HG02840 (cell line): ENCODE data around the gene SLC9A3.

Experiments used
- ATAC-seq: cut with Tn5 transposase; IDR thresholded peaks from one replicate; pipeline ENCODE4 v1.9.1; 2021; ENCODE audit warnings: mild to moderate bottlenecking, moderate library complexity, moderate number of reproducible peaks; ENCODE audit not compliant: unreplicated experiment, low FRiP score

SLC9A3 gene

DNA sequence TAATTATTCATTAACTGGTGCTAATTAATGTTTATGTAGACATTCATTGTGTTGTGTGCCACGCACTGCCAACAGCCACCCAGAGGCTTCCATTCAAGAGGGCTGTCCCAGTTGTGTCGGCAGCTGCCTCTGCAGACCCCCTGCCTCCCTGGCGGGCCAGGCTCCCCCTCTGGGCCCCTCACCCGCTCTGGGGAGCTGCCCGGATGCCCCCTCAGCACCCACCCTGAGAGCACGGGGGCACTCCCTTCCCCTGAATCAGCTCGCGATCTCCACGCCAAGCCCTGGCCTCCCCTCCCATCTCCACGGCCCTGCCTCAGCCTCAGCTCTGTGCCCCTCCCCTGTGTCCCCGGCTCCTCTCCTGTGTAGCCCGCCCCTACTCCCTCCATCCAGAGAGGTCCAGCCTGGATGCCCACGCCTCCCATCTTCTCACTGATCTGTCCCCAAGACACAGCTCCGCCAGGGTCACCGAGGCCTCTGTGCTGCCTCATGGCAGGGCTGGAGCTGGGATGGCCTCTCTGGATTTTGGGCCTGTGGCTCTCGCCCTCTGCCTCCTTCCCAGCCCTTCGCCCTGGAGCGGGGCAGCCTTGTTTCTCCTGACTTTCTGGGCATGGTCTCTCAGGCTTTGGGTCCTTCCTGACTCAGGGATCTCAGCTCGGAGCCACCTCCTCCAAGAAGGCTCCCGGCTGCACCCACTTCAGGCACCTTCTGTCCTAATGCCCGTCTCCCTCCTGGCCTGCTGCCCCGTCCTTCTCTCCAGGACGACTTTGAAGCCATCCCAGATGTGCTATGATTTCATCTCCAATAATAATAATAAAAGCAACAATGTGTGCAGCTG, 16.0 kb upstream of the SLC9A3 start:
- no peak for ATAC-seq

DNA sequence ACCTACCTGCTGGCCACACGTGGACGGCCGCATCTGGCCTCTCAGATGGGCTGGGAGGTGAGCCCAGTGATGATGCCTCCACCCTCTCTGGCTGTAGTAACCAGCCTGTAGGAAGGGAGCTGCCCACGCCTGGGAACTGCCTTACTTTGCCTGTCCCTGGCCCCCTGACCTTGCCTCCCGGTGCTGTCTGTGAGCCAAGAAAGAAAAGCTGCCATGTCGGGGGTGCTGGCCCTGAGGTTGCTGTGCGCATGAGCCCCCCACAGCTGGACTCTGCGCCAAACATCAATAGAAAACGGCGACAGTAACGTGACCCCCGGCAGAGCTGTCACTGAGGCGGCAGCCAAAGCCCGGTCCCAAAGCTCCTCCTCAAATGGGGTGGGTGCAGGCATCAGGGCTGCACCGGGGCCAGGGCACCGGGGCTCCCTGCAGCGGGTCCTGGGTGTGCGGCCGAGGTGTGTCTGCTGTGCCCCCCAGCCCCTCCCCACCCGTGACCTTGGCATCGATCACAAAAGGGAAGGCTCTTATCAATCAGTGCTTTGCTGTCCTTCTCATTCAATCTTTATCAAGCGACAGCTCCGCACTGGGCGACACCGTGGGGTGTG, 15.3 kb upstream of the SLC9A3 start:
- no peak for ATAC-seq

DNA sequence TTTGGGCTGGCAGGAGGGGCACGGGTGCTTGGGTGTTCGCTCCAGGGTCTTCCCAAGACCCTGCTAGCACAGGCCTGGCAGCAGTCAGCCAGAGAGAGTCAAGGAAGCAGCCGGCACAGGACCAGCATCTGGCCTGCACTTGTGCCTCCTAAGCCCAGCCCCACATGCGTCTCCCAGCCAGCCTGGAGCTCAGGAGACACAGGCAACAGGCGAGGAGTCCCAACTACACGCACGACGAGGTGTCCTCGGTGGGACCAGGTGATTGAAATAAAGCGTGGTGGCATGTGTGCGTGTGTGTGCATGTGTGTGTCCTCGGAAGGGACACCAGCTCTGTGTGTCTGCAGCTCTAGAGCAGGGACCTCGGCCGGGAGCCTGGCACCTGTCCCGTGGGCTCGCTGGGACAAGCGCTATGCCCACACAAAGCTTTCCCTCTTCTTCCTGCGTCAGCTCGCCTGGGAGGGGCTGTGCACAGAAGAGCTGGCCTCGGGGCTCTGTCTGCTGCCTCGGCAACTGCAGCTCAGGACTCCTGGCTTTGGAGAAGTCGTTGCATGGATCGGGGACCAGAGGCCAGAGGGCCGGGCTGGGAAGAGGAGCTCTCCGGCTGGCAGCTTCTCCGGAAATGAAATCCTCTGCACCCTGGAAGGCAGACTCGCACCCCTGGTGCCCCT, 14.7 kb upstream of the SLC9A3 start:
- no peak for ATAC-seq

DNA sequence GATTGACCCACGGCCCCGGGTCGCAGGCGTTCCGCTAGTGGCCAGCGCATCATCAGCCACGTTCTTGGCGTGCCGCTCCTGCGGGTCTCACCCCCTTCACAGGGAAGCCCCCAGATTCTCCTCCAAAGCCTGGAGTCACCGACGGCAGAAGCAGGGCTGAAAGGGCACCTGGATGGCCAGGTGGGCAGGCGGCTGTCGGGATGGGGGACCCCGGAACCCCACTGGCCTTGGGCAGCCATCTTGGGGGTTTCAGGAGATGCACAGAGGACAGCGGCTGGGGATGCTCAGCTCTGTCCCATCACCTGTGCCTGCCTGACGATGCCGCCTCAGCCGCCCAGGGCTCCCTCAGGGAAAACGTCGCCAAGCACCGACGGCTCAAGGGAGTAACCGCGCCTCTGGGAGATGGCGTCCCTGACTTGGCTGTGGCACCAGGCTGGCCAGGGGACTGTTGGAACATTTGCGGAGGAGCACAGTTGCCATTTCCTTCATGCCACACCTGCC, 14.1 kb upstream of the SLC9A3 start:
- no peak for ATAC-seq

DNA sequence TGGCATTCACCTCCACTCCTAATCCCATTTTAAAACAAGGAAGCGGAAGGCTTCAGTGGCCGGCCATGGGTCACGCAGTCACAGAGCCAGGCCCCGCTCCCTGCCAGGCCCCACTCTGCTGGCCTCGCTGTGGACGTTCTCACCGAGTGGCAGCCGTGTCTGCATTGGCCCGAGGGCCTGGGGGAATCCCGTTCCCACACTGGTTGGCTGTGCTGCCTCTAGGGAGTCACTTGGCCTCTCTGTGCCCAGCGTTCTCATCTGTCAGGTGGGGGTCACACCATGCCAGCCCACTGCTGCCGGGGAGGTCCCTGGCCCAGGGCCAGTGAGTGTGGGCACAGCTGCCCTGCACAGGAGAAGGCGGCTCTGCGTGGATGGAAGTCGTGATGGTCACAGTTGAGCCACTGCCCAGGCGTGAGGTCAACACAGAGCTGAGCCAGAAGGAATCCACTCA, 13.4 kb upstream of the SLC9A3 start:
- ATAC-seq: no peak

DNA sequence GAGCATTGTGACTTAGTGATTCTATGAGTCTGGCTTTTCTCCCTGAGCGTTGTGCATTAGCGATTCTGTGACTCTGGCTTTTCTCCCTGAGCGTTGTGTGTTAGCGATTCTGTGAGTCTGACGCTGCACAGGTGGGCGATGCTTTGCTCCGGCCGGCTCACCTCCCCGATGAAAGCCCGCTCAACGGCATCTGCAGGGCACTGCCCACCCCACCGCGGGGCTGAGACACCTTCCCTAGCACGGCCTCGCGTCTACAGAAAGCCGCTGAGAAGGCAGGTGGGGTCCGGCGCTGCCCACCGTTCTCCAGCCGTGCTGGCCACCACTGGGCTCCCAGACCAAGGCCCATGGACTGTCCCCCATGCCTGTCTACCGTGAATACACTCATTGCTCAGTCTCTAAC, 12.8 kb upstream of the SLC9A3 start:
- no peak for ATAC-seq

DNA sequence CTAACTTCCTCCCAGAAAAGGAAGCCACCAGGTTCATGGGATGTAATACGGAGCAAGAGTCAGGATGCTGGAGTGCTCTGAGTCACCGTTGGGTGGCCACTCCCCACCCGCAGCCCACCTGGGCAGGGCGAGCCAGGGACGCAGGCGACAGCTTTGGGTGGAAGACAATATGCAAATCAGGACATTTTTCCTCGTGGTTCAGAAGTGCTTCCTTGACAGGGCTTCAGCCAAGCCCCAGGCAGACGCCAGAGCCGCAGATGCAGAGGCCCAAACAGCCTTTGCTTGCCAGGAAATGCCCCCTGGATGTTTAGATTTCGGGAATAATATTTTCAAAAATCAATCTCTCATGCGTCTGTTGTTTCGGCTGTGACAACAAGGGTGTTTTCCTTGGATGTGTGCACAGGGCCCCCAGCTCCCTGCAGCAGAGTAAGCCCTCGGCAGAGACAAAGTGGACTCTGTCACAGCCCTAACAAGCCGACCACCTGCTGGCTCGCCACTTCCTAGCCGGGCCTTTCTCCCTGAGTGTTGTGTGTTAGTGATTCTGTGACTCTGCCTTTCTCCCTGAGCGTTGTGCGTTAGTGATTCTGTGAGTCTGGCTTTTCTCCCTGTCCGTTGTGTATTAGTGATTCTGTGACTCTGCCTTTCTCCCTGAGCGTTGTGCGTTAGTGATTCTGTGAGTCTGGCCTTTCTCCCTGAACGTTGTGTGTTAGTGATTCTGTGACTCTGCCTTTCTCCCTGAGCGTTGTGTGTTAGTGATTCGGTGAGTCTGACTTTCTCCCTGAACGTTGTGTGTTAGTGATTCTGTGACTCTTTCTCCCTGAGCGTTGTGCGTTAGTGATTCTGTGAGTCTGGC, 11.8 kb upstream of the SLC9A3 start:
- ATAC-seq: no peak

DNA sequence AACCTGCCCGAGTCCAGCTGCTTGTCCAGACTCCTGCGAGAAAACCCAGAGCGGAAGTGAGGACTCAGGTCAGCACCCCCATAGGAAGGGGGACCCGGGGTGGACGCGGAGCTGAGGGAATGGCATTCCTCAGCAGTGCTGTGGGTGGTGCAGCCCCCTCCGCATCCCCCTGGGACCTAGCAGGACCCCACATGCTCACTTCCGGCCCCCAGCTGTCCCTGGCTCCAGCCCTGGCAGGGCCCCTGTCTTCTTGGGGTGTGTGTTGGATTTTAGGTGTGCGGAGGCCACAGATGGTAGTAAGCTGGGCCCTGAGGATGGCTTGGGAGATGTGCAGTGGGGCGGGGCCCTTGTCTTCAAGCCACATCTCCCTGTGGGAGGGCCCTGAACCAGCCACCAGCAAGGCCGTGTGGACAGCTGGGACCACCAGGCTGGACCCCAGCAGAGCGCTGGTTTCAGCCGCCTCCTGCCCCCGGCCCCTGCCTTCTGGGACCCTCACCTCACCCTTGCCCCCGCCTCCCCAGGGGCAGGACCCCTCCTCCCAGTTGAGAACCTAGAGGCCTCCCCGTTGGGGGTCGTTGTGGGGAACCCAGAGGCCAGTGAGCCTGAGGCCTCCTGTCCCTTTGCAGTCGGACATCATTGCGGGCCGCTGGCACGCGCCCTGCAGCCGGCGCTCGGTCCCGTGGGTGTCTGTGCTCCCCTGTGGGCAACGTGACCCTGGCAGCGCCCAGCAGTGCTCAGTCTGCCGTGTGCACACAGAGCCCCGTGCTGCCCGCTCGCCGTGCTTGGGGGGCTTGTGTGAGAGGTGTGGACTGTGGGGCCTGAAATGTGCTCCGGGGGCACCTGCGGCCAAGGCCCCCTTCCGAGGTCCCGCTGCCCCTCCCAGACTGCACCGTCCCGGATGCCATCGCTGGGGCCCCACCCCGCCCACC, 10.8 kb upstream of the SLC9A3 start:
- no peak for ATAC-seq

DNA sequence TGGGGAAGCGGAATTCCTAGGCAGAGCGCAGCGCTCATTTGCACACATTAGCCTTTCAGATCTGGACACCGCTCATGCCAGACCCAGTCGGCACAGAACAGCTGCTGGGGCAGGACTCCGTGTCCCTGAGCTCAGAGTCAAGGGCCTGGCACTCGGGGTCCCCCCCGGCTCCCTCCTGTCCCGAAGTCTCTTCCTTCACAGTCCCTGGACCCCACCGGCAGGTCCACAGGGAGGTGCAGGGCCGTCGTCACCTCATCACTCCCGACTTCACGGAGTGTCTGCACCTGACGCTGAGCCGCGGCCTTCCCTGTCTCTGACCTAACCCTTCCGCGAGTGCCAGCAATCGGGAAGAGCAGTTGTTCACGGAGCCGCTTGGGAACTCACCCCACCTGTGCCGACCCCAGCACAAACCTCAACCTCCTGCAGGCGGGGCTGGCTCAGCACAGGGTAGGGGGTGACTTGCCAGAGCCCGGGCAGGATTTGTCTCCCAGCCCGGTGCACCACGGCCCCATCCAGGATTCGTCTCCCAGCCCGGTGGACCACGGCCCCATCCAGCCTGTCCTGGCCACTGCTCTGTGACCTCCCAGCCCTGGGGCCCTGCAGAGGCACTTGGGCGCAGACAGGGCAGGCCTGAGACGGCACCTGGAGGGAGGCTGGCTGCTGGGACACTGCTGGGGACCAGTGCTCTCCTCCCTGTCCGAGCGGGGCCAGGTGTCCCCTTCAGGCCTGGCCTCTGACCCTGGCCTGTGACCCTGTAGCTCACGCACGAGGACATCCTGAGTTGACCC, 9.9 kb upstream of the SLC9A3 start:
- no peak for ATAC-seq

DNA sequence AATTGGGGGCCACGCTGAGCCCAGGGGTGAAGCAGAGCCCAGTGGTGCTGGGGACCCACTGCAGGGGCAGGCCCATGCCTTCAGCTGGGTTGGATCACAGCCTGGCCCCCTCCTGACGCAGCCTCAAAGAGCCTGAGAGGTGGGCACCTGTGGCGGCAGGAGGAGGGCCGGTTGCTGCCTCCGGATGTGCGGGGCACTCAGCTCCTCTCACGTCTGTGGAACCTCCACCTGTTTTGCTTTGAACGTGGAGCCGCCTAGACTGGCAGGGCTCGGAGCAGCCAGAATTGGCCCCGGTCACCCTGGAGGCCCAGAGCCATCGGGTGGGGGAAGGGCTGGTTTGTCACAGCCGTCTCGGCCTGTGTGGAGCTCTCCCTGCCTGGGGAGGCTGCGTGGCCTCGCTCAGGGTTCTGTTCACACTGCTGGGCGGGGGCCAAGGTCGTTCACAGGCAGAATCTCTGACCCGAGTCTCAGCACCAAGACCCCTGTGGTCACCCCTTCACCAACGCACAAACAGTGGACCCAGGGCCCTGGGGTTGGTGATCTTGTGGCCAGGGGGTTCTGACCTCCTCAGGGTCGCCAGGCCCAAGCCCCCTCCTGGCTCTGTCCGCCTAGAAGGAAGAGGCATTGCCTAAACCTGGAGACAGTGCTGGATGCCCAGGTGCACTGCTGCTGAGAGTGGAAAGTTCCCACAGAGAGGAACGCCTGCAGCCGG, 9.2 kb upstream of the SLC9A3 start:
- no peak for ATAC-seq

DNA sequence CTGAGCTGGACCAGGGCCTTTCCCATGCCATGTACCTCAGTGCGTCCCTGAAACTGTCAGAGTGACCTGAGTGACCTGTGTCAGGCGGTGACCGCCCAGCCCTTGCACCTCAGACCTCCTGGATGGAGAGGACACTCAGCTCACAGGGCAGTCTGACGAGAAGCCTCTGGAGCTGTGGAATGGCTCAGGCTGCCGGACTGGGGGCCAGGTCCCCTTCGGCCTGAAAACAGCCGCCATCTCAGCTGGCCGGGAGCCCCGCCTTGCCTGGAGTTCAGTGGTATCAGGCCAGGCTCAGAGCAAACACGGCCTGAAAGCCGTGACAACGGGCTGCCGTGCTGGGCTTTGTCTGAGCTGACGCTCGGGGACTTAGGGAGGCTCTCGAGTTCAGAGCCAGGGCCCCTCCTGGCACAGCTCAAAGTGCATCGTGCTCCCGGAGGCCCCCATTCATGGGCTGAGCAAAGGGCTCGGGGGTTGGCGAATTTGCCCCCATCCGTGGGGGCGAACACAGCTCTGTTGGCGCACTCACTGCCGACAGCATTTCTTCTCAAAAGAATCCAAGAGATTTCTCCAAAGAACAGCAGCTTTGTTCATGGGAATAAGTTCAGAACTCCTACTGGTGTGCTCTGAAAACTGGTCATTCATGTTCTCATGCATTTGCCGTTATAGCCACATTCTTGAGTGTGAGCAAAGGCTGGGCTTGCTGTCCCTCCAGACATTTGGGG, 8.4 kb upstream of the SLC9A3 start:
- ATAC-seq: no peak

DNA sequence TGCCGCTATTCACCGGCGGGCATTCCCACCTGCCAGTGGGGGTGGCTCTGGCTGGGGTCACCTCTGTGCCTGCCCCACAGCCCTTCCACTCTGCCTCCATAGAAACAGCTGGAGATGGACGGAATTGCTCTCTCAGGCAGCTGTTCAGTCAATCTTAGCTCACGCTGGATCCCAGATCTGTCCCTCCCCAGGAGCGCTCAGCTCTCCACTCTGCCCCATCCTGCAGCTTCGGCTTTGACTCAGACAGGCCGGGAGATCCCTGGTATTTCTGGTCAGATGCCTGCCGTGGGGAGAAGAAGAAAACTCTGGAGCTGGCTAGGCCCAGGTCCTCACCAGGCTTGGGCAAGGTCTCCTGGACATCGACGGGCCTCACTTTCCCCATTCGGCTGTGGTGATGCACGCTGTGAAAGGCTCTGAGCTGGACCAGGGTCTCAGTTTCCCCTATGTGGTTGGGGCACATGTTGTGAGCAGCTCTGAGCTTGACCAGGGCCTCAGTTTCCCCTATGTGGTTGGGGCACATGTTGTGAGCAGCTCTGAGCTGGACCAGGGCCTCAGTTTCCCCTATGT, 7.6 kb upstream of the SLC9A3 start:
- no peak for ATAC-seq

DNA sequence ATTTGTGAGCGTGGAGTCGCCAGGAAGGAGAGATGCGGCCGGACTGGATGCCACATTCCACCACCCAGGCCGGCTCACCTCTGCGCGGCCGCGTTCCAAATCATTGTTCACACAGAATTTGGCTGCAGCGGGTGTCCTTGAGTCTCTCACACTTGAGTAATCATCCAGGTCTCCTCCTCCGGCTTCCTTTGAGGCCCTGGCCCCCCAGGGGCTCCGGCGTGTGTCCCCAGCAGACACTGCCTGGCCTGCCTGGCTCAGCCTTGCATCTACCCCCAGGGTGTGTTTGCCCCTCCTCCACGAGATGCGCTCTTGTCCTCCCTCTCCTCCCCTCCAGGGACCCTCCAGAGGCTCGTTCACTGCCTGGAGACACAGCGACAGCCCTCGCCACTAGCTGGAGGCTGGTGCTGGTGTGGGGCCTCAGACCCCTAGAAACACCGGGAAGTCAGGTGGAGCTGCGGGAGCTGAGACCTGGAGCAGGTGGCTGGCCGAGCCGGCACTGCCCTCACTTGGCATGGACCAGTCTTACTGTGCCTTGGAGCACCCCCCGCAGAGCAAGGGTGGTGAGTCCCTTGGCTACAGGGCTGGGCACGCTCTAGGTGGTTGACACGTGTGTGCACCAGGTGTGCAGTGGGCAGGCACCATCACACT, 7.0 kb upstream of the SLC9A3 start:
- no peak for ATAC-seq

DNA sequence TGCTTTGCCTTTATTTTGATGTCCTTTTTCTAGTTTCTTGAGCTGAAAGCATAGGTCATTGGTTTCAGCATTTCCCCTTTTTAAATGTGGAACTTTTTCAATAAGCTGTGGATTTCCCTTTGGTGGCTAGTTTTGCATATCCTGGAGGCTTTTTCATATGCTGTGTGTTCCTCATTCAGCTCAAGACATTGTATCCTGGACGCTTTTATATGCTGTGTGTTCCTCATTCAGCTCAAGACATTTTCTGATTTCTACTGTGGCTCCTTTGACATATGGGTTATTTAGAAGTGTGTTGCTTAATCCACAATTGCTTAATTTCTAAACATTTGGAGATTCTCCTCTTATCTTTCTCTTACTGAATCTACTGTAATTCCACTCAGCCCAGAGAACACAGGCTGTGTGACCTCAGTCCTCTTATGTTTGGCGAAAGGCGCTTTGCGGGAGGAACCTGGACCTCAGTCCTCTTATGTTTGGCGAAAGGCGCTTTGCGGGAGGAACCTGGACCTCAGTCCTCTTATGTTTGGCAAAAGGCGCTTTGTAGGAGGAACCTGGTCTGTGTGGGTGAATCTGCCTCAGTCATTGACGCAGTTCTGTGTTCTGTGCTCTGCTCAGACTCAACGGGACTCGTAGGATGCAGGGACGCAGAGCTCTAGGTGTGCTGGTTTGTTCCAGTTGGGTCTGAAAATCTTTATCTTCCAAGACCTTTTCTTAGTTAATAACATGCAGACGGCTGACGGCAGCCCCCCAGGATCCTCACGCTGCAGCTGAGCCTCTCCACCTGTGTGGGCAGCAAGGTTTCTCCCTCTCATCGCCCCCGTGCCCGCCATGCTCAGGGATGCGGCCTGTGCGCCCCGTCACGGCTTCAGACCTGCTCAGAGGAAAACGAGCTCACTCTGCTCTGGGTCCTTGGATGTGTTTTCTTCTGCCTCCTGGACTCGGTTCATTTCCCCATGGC, 6.0 kb upstream of the SLC9A3 start:
- ATAC-seq: no peak
